Sciatic nerve (tissue), 2 donors: Measurements from ENCODE around the gene TPPP2. TPM values are rescaled to one million over a fixed set of nuclear protein-coding genes. Genes with fewer than 3 reads are reported as not detected.
"Not testable (repeated sequence)": the region's sequence is repeated elsewhere in the genome, so short reads cannot be mapped to it uniquely, and the experiment has no call there.

Source experiments
- ATAC-seq: fragments of 200-7000 bp; cut with Tn5 transposase; one replicate; pipeline ENCODE4 v1.9.1; 2020; ENCODE audit warnings: mild to moderate bottlenecking, moderate library complexity
- DNase-seq: peaks from one replicate; pipeline ENCODE4 v3.0.0-alpha.2; 2020; ENCODE audit warnings: low spot score
- intact Hi-C: fragments of 100-400 bp; cut with DNase I; formaldehyde crosslinking; loops from one replicate; pipeline ENCODE4 v1.14.2; 2022
- total RNA-seq: library from RNA; stranded (reverse); fragmentation: NEBNext Ultra II Directional; extraction: Animal tissue kit (Norgen Biotek cat#: 25700); gene quantifications from one replicate; pipeline ENCODE4 v1.2.1, GENCODE V29; 2021
- donor health status: DM: no; HTN: no; CAD: no.
- donor health status: DM: no; HTN: no; CAD: no.

TPPP2 gene
- total RNA-seq, 1 donor from 2014 or later: 0.49 TPM

- no peak for DNase-seq
- intact Hi-C loops: no loop called here
- ATAC-seq: no peak
Measured at GRCh38 chr14:21032326-21033132, 2.5 kb downstream of the TPPP2 start.

- DNase-seq: no peak
- intact Hi-C loops: no loop called here
- ATAC-seq: no peak
Measured at GRCh38 chr14:21033133-21033698, 3.2 kb downstream of the TPPP2 start.

DNA sequence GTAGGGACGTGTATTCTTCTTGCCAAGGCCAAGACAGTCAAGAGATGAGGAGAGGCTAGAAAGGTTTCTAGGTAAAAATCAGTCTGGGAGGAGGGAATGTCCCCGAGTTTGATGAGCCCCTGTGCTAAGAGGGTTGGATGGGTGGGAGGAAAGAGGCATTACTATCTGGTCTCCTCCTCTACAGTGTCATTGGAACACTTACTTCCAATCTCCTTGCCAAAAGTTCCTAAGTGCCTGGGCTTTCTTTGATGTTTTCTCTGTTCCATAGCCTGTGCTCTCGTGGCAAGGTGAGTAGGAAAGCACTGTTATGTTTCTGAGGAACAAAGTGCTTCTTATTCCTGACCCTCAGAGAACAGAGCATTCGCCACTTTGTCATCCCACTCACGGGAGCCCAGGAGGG is 4.7 kb downstream of the TPPP2 start, which contains the start of gene RNASE13:
TSS of gene RNASE13 (minus strand) at position 101 of the 400 bp plus-strand sequence. CDS start 519 bp downstream, outside the sequence.
- intact Hi-C loops: no loop called here
- DNase-seq: no peak

DNA sequence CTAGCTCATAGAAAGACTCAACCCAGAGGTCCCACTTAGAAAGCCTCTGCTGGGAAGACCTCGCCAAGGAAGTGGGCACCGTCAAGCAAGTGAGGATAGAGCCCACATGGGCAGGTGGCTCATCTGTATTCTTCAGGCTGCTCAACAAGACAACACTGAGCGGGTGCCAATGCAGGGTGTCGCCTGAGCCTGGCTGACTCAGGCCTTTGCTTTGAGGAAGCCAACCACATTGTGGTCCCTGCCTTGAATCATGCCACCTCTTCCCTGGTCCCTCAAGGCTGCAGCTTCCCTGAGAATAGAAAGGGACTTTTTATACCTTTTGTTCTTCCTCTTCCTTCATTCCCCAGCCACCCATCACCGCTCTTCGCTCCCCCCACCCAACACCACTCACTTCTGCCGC is 6.7 kb downstream of the TPPP2 start:
- intact Hi-C loops: no loop called here

More for the DNA sequence above, 4.7 kb downstream of the TPPP2 start, which contains the start of gene RNASE13:
- no peak for ATAC-seq

GRCh38 chr14:21037156-21037555 is 7.1 kb downstream of the TPPP2 start:
- DNase-seq (no peak), ATAC-seq (no peak)
- intact Hi-C loops: no loop called here

More for the DNA sequence above, 6.7 kb downstream of the TPPP2 start:
- ATAC-seq (no peak), DNase-seq (no peak)

DNA sequence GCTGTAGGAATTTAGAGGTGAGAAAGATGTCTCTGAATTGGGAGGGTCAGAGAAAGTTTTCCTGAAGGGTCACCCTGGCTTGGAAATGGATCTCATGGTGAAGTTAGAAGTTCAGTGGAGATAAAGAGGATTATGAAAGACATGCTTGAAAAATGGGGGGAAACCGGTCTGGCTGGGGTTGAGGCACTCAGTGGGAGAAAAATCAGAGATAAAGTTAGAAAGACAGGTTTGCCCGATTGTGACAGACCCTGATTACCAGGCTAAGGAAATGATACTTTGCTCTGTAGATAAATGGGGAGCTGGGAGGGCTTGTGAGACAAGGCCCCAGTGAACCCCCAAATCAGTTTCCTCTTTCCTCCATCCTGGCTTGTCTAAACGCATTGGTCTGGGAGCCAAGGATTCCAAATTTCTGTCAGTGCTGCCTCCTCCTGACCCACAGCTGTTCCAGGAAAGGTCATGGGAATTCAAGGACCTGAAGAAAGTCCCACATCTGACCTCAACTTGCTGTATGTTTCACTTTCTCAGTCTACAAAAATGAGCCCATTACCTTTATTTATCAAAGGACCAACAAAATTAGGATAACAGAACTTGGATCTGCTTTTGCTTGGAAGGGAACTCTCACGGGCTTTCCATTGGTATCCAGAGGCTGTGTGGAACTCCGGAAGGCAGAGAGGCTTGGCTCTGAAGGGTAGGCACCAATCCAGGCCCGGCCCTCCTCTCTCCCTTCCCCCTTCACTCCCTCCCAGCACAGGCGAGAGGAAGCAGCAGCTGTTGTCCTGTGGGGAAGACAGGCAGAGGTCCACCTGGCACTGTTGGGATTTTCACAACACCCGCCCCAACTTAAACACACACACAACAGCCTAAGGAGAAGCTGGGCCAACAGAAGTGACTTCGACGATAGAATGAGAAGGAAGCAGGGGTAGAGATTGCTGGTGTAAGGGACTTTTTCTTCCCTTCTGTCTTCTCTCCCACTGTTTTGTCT is 8.7 kb downstream of the TPPP2 start:
- ATAC-seq (peak; percentile 97), DNase-seq (peak; percentile 88)
- intact Hi-C loops: no loop called here

DNA sequence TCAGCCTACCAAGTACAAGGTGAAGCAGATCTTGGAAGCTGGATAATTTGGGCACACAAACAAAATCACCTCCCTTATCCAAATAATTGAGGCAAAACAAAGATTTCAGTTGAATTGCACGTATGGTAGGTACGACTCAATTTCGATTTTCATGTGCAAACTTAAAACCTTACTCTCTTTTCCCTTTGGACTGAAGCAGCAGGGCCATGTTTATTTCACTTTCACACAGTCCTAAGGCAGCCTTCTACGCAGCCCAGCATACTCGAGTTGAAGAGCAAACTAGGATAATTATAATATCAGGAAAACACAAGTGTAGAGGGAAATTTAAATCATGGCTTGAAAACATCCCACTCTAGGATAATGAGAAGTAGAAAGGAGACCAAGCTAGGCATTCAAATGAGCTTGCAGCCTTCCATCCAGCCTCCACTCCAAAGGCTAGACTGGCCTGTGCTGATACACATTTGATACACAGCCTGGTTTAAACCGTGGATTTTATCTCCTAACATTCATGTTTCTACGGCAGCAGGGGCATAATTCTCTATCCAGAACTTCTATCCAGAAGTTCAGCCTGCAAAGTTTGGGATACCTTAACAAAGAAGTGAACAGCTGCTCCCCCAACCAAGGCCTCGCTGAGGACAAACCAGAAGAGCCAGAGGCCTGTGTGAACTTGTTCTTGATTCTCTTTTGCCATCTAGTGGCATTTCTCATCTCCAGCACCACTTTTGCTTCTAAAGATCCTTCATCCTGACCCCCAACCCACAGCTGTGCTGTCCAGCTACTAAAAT is 9.8 kb downstream of the TPPP2 start:
- ATAC-seq (peak; percentile 86), DNase-seq (no peak)
- intact Hi-C loops: no loop called here

GRCh38 chr14:21040370-21040925 is 10.4 kb downstream of the TPPP2 start:
- intact Hi-C loops: no loop called here
- DNase-seq (no peak), ATAC-seq (no peak)

DNA sequence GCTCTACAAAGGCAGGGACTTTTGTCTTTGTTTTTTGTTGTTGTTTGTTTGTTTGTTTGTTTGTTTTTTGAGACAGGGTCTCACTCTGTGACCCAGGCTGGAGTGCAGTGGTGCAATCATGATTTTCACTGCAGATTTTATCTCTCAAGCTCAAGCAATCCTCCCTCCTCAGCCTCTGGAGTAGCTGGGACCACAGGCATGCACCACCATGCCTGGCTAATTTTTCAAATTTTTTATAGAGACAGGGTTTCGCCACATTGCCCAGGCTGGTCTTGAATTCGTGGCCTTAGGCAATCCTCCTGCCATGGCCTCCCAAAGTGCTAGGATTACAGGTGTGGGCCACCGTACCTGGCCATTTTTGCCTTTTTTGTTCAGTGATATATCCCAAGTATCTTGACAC is 10.9 kb downstream of the TPPP2 start:
- intact Hi-C loops, ATAC-seq, DNase-seq: not testable (repeated sequence)

GRCh38 chr14:21041676-21042433 is 11.8 kb downstream of the TPPP2 start, which contains the start of gene RNASE7:
RNASE7 (plus strand) TSS chr14:21042362; CDS start chr14:21042993, 631 bp downstream.
- no peak for ATAC-seq
- DNase-seq: no peak
- intact Hi-C loops: no loop called here

- intact Hi-C loops: no loop called here
- ATAC-seq (no peak), DNase-seq (no peak)
Measured at GRCh38 chr14:21042918-21043317, 12.9 kb downstream of the TPPP2 start.

DNA sequence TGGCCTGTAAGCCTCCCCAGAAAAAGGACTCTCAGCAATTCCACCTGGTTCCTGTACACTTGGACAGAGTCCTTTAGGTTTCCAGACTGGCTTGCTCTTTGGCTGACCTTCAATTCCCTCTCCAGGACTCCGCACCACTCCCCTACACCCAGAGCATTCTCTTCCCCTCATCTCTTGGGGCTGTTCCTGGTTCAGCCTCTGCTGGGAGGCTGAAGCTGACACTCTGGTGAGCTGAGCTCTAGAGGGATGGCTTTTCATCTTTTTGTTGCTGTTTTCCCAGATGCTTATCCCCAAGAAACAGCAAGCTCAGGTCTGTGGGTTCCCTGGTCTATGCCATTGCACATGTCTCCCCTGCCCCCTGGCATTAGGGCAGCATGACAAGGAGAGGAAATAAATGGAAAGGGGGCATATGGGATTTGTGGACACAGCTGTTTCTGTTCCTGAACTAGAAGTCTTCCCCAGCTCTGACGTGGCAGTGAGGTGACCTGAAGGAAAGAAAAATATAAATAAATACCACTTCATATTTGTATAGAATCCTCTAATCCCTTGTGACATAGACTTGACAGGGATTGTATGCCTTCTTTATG is 13.5 kb downstream of the TPPP2 start:
- DNase-seq (no peak), ATAC-seq (no peak)
- intact Hi-C loops: no loop called here

DNA sequence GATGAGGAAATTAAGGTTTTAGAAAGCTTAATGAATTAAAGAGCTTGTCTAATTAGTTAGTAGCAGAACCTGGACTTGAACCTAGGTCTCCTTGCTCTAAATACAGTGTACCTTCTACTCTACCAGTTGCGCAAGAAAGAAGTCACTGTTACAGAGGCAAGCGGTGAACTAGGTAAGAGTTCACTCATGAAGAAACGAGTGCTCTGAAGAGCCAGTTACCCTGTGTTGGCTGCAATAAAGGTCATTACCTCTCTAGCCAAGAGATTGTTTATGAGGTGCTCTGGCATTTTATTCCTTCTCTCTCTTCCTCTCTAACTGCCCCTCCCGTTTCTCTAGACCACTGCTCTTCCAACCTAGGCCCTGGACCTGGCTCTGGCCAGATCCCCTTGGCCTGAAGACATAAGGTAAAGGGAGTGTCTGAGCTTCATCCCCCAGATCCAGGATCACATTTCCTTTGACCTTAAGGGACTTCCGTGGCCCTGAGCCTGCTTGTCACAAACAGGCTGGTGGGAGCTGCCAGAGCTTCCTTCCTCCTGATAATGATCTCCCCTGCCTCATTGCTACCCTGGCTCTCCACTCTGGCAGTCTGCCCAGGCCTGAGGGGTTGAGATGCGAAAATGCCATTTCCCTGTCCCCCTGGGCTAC is 14.1 kb downstream of the TPPP2 start:
- ATAC-seq (no peak), DNase-seq (no peak)
- intact Hi-C loops: no loop called here

DNA sequence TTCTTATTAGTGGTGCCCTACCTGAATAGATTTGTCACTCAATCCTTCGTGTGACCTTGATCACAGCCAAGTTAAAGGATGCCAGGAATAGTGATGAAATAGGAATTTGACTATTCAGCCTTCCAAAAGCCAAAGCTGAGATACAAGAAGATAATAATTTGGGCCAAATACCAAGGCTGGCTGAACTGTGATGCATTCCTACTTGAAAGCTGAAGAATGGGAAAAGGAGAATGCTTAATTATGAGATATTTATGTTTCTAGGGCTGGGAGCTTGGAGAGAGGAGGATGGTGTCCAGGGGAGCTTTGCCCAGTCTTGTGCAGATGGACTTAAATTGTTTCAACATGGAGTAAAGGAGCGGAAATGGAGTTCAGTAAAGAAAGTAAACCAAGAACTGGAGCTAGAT is 17.4 kb downstream of the TPPP2 start:
- DNase-seq: no peak
- intact Hi-C loops: no loop called here
- no peak for ATAC-seq

DNA sequence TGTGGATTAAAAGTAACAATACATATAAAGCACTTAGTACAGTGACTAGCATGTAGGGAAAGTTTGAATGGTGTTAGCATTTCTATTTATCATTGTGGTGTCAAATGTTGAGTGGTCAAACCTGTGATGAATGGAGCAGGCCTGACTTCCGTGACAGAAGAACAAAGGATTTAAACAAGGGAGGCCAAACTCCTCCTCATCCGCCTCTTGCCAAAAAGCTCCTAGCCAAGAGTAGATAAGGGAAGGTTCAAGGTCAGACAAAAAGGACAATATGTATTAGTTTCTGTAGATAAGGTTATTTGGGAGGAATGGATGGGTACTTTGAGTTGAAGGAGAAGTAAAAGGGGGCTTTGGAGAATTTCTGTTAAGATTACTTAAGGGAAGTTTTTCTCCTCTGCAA is 18.6 kb downstream of the TPPP2 start:
- intact Hi-C loops: no loop called here
- DNase-seq (no peak), ATAC-seq (no peak)

DNA sequence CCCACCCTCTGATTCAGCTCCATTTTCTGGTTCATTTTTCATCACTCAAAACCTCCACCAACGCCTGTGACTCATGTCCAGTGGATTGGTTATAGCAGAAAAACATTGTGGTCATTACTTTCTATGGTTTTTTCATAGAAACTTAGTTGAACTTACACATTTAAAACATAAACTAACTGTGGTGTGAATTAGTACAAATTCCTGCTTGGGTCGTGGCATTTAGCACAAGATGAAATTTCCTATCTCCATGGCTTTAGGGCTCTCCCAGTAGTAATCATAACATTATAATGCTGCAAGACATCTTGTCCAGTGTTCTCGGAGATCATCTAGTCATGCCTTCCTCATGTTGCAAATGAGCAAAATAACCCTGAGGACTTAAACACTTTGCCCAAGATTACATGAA is 19.3 kb downstream of the TPPP2 start:
- no peak for ATAC-seq
- no peak for DNase-seq
- intact Hi-C loops: no loop called here

DNA sequence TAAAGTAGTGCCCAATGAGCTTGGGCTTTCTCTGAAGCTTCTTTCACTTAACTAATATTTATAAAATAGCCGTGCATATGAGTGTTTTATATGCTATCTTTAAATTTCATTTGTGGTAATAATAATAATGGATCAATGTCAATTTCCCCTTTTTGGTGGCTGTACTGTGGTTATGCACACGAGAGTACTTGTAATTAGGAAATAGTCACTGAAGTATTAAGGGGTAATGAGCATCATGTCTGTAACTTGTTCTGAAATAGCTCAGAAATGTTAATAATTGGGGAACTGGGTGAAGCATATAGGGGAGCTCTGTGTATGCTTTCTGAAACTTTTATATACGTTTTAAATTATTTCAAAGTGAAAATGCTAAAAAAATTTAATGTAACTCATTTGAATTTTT is 20.6 kb downstream of the TPPP2 start:
- DNase-seq (no peak), ATAC-seq (no peak)
- intact Hi-C loops: no loop called here
